Measurements from ENCODE around the gene MPIG6B. TPM values are rescaled to one million over a fixed set of nuclear protein-coding genes. Genes with fewer than 3 reads are reported as not detected.

MPIG6B gene
- polyA plus RNA-seq, 1 donor (not counting 4 experiments of a cell fraction or from before 2014, with no cell fraction given) = 0.10 TPM

DNA sequence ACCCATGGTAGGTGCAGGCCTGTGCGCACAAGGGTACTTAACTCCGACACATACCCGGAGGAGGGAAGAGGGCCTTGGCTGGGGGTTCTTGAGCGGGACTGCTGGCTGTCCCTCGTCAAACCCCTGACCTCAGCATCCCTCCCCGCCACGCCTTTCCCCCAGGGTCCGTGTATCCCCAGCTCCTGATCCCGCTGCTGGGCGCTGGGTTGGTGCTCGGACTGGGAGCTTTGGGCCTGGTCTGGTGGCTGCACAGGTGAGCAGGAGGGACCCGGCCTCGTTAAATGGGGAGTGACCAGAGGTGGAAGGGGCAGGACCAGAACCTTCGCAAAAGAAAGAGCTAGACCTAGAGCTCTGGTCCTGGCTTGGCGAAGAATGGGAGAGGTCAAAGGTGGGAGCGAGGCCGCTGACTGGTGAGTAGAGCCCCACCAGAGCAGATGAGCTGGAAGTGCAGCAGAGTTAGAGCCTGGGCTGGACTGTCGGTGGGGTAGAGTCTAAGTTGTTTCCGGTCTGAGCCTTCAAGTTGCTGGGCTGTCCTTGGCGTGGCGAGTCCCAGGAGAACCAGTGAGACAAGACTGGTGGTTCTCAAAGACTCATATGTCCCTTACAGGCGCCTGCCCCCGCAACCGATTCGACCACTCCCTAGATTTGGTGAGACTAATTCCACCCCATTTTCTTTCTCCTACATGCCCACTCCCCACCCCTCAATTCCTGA is 963 bp downstream of the MPIG6B start:
- Histone ChIP-seq H3K9me1 (ENCODE audit: control insufficient read depth, extremely low read depth, insufficient read depth, low read length) (peaks cover 2% of the 10 kb centered on the region), H3K4me1 (ENCODE audit: control insufficient read depth, extremely low read depth, insufficient read depth, low read length) (peaks cover 13% of the 10 kb centered on the region), H2AFZ (ENCODE audit: control insufficient read depth, low read length) (no peak overlapping the region), H3K4me2 (ENCODE audit: control insufficient read depth, extremely low read depth, insufficient read depth, low read depth, low read length) (no peak overlapping the region), H3K27me3 (ENCODE audit: control insufficient read depth, extremely low read depth, insufficient read depth, low read length) (no peaks in the 10 kb centered on the region), H3K36me3 (ENCODE audit: control insufficient read depth in 2 of 2, extremely low read depth in 1 of 2, insufficient read depth in 2 of 2, low read length in 2 of 2) (peaks cover 3 to 5% of the 10 kb centered on the region in 2 experiments), H3K79me2 (ENCODE audit: control insufficient read depth, insufficient read depth, low read length) (no peaks in the 10 kb centered on the region), H3K9me3 (ENCODE audit: control insufficient read depth, low read depth, low read length) (no peaks in the 10 kb centered on the region), H3K9ac (ENCODE audit: control insufficient read depth, extremely low read depth, insufficient read depth, low read length) (no peak overlapping the region), H3K27ac (ENCODE audit: control insufficient read depth, insufficient read depth, low read length) (no peak overlapping the region), H4K20me1 (ENCODE audit: control insufficient read depth, extremely low read depth, insufficient read depth, low read length) (no peaks in the 10 kb centered on the region), H3K4me3 (ENCODE audit: control insufficient read depth in 2 of 3, extremely low read depth in 1 of 3, insufficient read depth in 2 of 3, low read depth in 1 of 3, low read length in 3 of 3) (no peak overlapping the region)
- TF ChIP-seq EZH2 (IDR thresholded peaks at IDR 0.05; ENCODE audit: low read length) = no peak
- TF ChIP-seq, protein P1, sequence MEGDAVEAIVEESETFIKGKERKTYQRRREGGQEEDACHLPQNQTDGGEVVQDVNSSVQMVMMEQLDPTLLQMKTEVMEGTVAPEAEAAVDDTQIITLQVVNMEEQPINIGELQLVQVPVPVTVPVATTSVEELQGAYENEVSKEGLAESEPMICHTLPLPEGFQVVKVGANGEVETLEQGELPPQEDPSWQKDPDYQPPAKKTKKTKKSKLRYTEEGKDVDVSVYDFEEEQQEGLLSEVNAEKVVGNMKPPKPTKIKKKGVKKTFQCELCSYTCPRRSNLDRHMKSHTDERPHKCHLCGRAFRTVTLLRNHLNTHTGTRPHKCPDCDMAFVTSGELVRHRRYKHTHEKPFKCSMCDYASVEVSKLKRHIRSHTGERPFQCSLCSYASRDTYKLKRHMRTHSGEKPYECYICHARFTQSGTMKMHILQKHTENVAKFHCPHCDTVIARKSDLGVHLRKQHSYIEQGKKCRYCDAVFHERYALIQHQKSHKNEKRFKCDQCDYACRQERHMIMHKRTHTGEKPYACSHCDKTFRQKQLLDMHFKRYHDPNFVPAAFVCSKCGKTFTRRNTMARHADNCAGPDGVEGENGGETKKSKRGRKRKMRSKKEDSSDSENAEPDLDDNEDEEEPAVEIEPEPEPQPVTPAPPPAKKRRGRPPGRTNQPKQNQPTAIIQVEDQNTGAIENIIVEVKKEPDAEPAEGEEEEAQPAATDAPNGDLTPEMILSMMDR (optimal IDR thresholded peaks at IDR 0.05 in 1 of 3, IDR thresholded peaks at IDR 0.05 in 1 of 3, conservative IDR thresholded peaks at IDR 0.05 in 1 of 3; ENCODE audit: extremely low read depth in 1 of 3, insufficient read depth in 2 of 3, low read length in 3 of 3) = no peak
- no peak for DNase-seq (ENCODE audit: low read depth, low spot score)
- no peak for FAIRE-seq
- dilution Hi-C loops (cut with MboI; ENCODE audit: extremely low pct_ligation_motif_present, low sequenced_read_pairs) = no loop called here

DNA sequence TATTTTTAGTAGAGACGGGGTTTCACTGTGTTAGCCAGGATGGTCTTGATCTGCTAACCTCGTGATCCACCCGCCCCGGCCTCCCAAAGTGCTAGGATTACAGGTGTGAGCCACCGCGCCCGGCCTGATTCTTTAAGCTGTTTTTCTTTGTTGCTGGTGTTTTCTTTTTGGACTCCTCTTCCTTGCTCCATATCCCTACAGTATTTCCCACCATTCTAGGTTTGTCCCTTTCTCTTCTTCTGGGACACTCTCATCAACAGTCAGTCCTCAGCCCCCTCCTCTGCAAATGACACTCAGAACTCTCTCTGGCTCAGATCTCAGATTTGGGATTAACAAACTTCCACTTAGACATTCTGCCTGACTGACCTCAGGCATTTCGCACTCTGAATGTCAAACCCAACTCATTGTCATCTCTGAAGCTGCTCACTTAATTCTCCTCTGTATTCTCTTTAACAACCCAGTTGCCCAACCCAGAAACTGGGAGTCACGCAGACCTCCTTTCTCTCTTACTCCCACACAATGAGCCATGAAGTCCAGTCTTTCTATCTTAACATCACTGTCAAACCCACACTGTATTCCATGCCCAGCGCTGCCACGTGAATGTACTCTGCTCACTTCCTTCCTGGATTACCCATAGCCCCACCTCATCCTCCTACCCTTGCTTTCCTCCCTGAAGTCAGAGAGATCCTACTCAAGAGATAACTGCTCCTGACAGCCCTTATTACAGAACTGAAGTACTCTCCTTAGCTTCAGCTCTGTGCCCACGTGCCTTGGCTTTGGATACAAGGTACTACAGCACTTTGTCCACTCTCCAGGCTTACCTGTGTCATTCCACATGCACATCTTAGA is 2.6 kb downstream of the MPIG6B start:
- Histone ChIP-seq H3K79me2 (ENCODE audit: control insufficient read depth, insufficient read depth, low read length) (no peaks in the 10 kb centered on the region), H3K9me3 (ENCODE audit: control insufficient read depth, low read depth, low read length) (no peaks in the 10 kb centered on the region), H3K27me3 (ENCODE audit: control insufficient read depth, extremely low read depth, insufficient read depth, low read length) (no peaks in the 10 kb centered on the region), H2AFZ (ENCODE audit: control insufficient read depth, low read length) (no peak overlapping the region), H3K9me1 (ENCODE audit: control insufficient read depth, extremely low read depth, insufficient read depth, low read length) (no peaks in the 10 kb centered on the region), H3K4me3 (ENCODE audit: control insufficient read depth in 2 of 3, extremely low read depth in 1 of 3, insufficient read depth in 2 of 3, low read depth in 1 of 3, low read length in 3 of 3) (no peak overlapping the region), H3K27ac (ENCODE audit: control insufficient read depth, insufficient read depth, low read length) (no peak overlapping the region), H3K9ac (ENCODE audit: control insufficient read depth, extremely low read depth, insufficient read depth, low read length) (no peak overlapping the region), H3K4me1 (ENCODE audit: control insufficient read depth, extremely low read depth, insufficient read depth, low read length) (peaks cover 9% of the 10 kb centered on the region), H4K20me1 (ENCODE audit: control insufficient read depth, extremely low read depth, insufficient read depth, low read length) (peaks cover 3% of the 10 kb centered on the region), H3K4me2 (ENCODE audit: control insufficient read depth, extremely low read depth, insufficient read depth, low read depth, low read length) (no peak overlapping the region), H3K36me3 (ENCODE audit: control insufficient read depth in 2 of 2, extremely low read depth in 1 of 2, insufficient read depth in 2 of 2, low read length in 2 of 2) (peaks cover 5 to 6% of the 10 kb centered on the region in 2 experiments)
- DNase-seq (ENCODE audit: low read depth, low spot score) (no peak), FAIRE-seq (no peak)
- TF ChIP-seq, protein P1 (optimal IDR thresholded peaks at IDR 0.05 in 1 of 3, IDR thresholded peaks at IDR 0.05 in 1 of 3, conservative IDR thresholded peaks at IDR 0.05 in 1 of 3; ENCODE audit: extremely low read depth in 1 of 3, insufficient read depth in 2 of 3, low read length in 3 of 3) = no peak
- TF ChIP-seq EZH2 (IDR thresholded peaks at IDR 0.05; ENCODE audit: low read length) = no peak
- dilution Hi-C loops (cut with MboI; ENCODE audit: extremely low pct_ligation_motif_present, low sequenced_read_pairs) = no loop called here

All from keratinocyte (primary cell).